ENCODE measurements around the gene TAS2R10. TPM values are rescaled to one million over a fixed set of nuclear protein-coding genes. Genes with fewer than 3 reads are reported as not detected.
"Not testable (repeated sequence)": the region's sequence is repeated elsewhere in the genome, so short reads cannot be mapped to it uniquely, and the experiment has no call there.

TAS2R10 gene
- total and polyA plus RNA-seq, 4 donors, result 0.74 to 4.5 (median 1.3) TPM

DNA sequence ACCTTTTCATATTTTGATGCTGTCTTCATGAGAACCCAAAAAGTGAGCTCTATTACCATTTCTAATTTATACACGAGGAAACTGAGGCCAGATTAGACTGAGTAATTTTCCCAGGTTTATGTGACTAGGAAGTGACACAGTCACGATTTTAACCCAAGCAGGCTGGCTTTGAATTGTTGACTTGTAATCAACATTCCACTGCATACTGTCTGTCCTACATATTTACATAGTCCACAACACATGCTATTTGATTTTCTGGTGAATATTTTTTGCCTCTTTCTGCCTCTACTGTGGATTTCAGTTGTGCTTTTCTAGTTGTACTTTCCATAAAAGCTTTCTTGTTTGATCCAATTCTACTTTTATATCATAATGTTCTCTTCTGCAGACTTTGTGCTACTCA lies 31.9 kb downstream of the TAS2R10 start:
- Histone ChIP-seq H3K4me1 (ENCODE audit: control insufficient read depth, insufficient read depth, low read length) (no peaks in the 10 kb centered on the region), H3K27ac (ENCODE audit: low read depth, low read length) (no peak overlapping the region), H3K9me3 (ENCODE audit: control insufficient read depth, insufficient read depth, low read length) (no peaks in the 10 kb centered on the region), H3K4me3 (ENCODE audit: low read depth, low read length) (no peak overlapping the region), H3K36me3 (ENCODE audit: control insufficient read depth, insufficient read depth, low read length) (no peaks in the 10 kb centered on the region), H3K27me3 (ENCODE audit: control insufficient read depth, insufficient read depth, low read length) (no peaks in the 10 kb centered on the region)
- no CpG with 5 or more reads among the region's 2 CpGs for WGBS (ENCODE audit: insufficient coverage)
- DNase-seq (ENCODE audit: low read depth in 4 of 6, low spot score in 6 of 6), result no peak

DNA sequence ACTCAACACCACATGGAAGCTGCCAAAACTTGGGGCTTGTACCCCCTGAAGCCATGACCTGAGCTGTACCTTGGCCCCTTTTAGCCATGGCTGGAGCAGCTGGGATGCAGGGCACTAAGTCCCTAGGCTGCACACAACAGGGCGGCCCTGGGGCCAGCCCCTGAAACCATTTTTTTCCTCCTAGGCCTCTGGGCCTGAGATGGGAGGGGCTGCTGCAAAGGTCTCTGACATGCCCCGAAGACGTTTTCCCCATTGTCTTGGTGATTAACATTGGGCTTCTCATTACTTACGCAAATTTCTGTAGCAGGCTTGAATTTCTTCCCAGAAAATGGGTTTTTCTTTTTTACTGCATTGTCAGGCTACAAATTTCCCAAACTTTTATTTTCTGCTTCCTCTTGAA lies 34.4 kb downstream of the TAS2R10 start:
- H3K27ac ChIP-seq (ENCODE audit: low read depth, low read length); H3K36me3 ChIP-seq (ENCODE audit: control insufficient read depth, insufficient read depth, low read length); DNase-seq (ENCODE audit: low read depth in 4 of 6, low spot score in 6 of 6); H3K27me3 ChIP-seq (ENCODE audit: control insufficient read depth, insufficient read depth, low read length); H3K9me3 ChIP-seq (ENCODE audit: control insufficient read depth, insufficient read depth, low read length); H3K4me3 ChIP-seq (ENCODE audit: low read depth, low read length); H3K4me1 ChIP-seq (ENCODE audit: control insufficient read depth, insufficient read depth, low read length): not testable (repeated sequence)
- 75% methylated on average over 4 of the region's 4 CpGs for WGBS (ENCODE audit: insufficient coverage)

DNA sequence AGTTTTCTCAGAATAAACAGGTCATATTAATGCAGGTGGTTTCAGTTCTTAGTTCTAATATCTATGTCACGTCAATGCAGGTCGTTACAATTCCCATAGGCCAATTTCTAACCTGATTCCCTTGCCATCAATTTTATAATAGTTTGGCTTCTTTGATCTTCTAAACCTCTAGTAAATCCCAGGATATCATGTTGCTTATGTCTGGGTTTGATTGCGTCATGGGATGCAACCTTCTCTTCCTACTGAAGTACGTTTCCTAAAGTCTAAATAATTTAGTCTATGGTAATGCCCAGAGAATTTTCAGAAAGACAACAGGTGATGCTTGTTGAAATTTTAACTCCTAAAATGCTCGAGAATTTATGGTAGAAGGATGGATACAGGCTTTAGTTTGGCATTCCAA lies 42.9 kb downstream of the TAS2R10 start:
- WGBS (ENCODE audit: insufficient coverage), result 78% methylated on average over 1 of the region's 5 CpGs
- H3K36me3 ChIP-seq (ENCODE audit: control insufficient read depth, insufficient read depth, low read length), result no peaks in the 10 kb centered on the region
- no peaks in the 10 kb centered on the region for H3K4me1 ChIP-seq (ENCODE audit: control insufficient read depth, insufficient read depth, low read length)
- H3K4me3 ChIP-seq (ENCODE audit: low read depth, low read length), result no peak overlapping the region
- no peak for DNase-seq (ENCODE audit: low read depth in 4 of 6, low spot score in 6 of 6)
- no peaks in the 10 kb centered on the region for H3K9me3 ChIP-seq (ENCODE audit: control insufficient read depth, insufficient read depth, low read length)
- H3K27ac ChIP-seq (ENCODE audit: low read depth, low read length), result no peak overlapping the region
- H3K27me3 ChIP-seq (ENCODE audit: control insufficient read depth, insufficient read depth, low read length), result no peaks in the 10 kb centered on the region

DNA sequence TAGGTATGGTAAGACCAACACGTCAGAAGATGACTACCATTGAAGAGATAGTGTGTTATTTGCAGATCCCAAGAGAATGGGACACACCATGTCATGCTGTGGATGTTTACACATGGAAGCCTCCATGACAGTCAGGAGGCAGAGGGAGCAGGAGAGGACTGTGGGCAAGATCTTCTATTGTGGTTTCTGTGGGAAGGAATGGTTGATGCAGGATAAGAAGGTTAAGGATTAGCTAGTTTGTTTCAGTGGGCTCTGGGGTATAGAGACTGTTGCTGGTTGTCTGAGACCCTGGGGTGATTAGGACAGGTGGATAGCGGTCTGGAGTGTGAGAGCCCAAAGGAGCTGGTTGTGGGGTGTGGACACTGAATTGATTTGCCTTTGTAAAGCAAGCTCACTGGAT lies 47.1 kb downstream of the TAS2R10 start:
- Histone ChIP-seq H3K4me3 (ENCODE audit: low read depth, low read length) (no peak overlapping the region), H3K9me3 (ENCODE audit: control insufficient read depth, insufficient read depth, low read length) (no peaks in the 10 kb centered on the region), H3K27me3 (ENCODE audit: control insufficient read depth, insufficient read depth, low read length) (no peaks in the 10 kb centered on the region), H3K4me1 (ENCODE audit: control insufficient read depth, insufficient read depth, low read length) (no peaks in the 10 kb centered on the region), H3K36me3 (ENCODE audit: control insufficient read depth, insufficient read depth, low read length) (no peaks in the 10 kb centered on the region), H3K27ac (ENCODE audit: low read depth, low read length) (no peak overlapping the region)
- no peak for DNase-seq (ENCODE audit: low read depth in 4 of 6, low spot score in 6 of 6)
- WGBS (ENCODE audit: insufficient coverage), result 85% methylated on average over 2 of the region's 2 CpGs

Small RNA genes lying within 50 kb of the gene (small RNA-seq; reads per million reads assigned to genes)
- gene PRR4 (ENCODE audit: low replicate concordance), result not detected

Other genes starting within 250 kb of the TAS2R10 start
- 10 to 100 TPM; 20.3 to 28.3 TPM for gene MAGOHB, start 212.7 kb downstream of the TAS2R10 start, total RNA-seq
- 10 to 100 TPM; 18.3 to 22.2 TPM for gene MAGOHB, start 212.7 kb downstream of the TAS2R10 start, polyA plus RNA-seq (ENCODE audit: insufficient read length in 2 of 2)
- gene STYK1, start 152.3 kb downstream of the TAS2R10 start, total RNA-seq, result 10 to 100 TPM in 1 of 2 donors, 1 to 10 TPM in 1; 3.0 to 11.2 TPM
- 1 to 10 TPM; 6.2 to 6.4 TPM for gene STYK1, start 152.3 kb downstream of the TAS2R10 start, polyA plus RNA-seq (ENCODE audit: insufficient read length in 2 of 2)
- 10 to 100 TPM; 54.6 to 61.7 TPM for gene YBX3, start 103.0 kb downstream of the TAS2R10 start, total RNA-seq
- 10 to 100 TPM; 56.2 to 80.2 TPM for gene YBX3, start 103.0 kb downstream of the TAS2R10 start, polyA plus RNA-seq (ENCODE audit: insufficient read length in 2 of 2)
- under 1 TPM in 1 of 2 donors, not detected in 1; 0.33 TPM for gene TAS2R7, start 23.7 kb downstream of the TAS2R10 start, total RNA-seq
- not detected for gene TAS2R7, start 23.7 kb downstream of the TAS2R10 start, polyA plus RNA-seq (ENCODE audit: insufficient read length in 2 of 2)
- gene TAS2R8, start 19.1 kb downstream of the TAS2R10 start, total RNA-seq, result under 1 TPM; 0.11 to 0.89 TPM
- not detected for gene TAS2R8, start 19.1 kb downstream of the TAS2R10 start, polyA plus RNA-seq (ENCODE audit: insufficient read length in 2 of 2)
- 1 to 10 TPM in 1 of 2 donors, under 1 TPM in 1; 0.44 to 1.4 TPM for gene TAS2R9, start 16.2 kb downstream of the TAS2R10 start, total RNA-seq
- under 1 TPM in 1 of 2 donors, not detected in 1; 0.24 TPM for gene TAS2R9, start 16.2 kb downstream of the TAS2R10 start, polyA plus RNA-seq (ENCODE audit: insufficient read length in 2 of 2)
- 10 to 100 TPM in 1 of 2 donors, 1 to 10 TPM in 1; 3.5 to 11.8 TPM for gene PRR4, start 23.1 kb upstream of the TAS2R10 start, total RNA-seq
- 10 to 100 TPM; 10.7 to 12.5 TPM for gene PRR4, start 23.1 kb upstream of the TAS2R10 start, polyA plus RNA-seq (ENCODE audit: insufficient read length in 2 of 2)
- gene PRH1, start 57.9 kb upstream of the TAS2R10 start, total RNA-seq, result 10 to 100 TPM; 44.5 to 66.9 TPM
- 10 to 100 TPM in 1 of 2 donors, 1 to 10 TPM in 1; 10.0 to 12.3 TPM for gene PRH1, start 57.9 kb upstream of the TAS2R10 start, polyA plus RNA-seq (ENCODE audit: insufficient read length in 2 of 2)
- 10 to 100 TPM in 1 of 2 donors, 1 to 10 TPM in 1; 2.5 to 10.9 TPM for gene TAS2R13, start 83.2 kb upstream of the TAS2R10 start, total RNA-seq
- gene TAS2R13, start 83.2 kb upstream of the TAS2R10 start, polyA plus RNA-seq (ENCODE audit: insufficient read length in 2 of 2), result not detected
- gene PRH2, start 102.9 kb upstream of the TAS2R10 start, total RNA-seq, result under 1 TPM in 1 of 2 donors, not detected in 1; 0.88 TPM
- not detected for gene PRH2, start 102.9 kb upstream of the TAS2R10 start, polyA plus RNA-seq (ENCODE audit: insufficient read length in 2 of 2)
- 10 to 100 TPM in 1 of 2 donors, 1 to 10 TPM in 1; 3.0 to 13.3 TPM for gene TAS2R14, start 112.9 kb upstream of the TAS2R10 start, total RNA-seq
- gene TAS2R14, start 112.9 kb upstream of the TAS2R10 start, polyA plus RNA-seq (ENCODE audit: insufficient read length in 2 of 2), result 1 to 10 TPM; 4.6 to 5.3 TPM
- gene TAS2R50, start 160.6 kb upstream of the TAS2R10 start, total RNA-seq, result 10 to 100 TPM in 1 of 2 donors, 1 to 10 TPM in 1; 3.9 to 10.9 TPM
- gene TAS2R50, start 160.6 kb upstream of the TAS2R10 start, polyA plus RNA-seq (ENCODE audit: insufficient read length in 2 of 2), result under 1 TPM in 1 of 2 donors, not detected in 1; 0.17 TPM
- 10 to 100 TPM in 1 of 2 donors, 1 to 10 TPM in 1; 3.4 to 14.6 TPM for gene TAS2R20, start 171.9 kb upstream of the TAS2R10 start, total RNA-seq
- 1 to 10 TPM; 2.1 to 2.6 TPM for gene TAS2R20, start 171.9 kb upstream of the TAS2R10 start, polyA plus RNA-seq (ENCODE audit: insufficient read length in 2 of 2)
- 10 to 100 TPM in 1 of 2 donors, 1 to 10 TPM in 1; 6.3 to 15.9 TPM for gene TAS2R19, start 196.3 kb upstream of the TAS2R10 start, total RNA-seq
- gene TAS2R19, start 196.3 kb upstream of the TAS2R10 start, polyA plus RNA-seq (ENCODE audit: insufficient read length in 2 of 2), result 1 to 10 TPM; 1.4 to 2.3 TPM
- gene TAS2R31, start 205.0 kb upstream of the TAS2R10 start, total RNA-seq, result 10 to 100 TPM in 1 of 2 donors, 1 to 10 TPM in 1; 7.8 to 18.3 TPM
- gene TAS2R31, start 205.0 kb upstream of the TAS2R10 start, polyA plus RNA-seq (ENCODE audit: insufficient read length in 2 of 2), result 1 to 10 TPM in 1 of 2 donors, under 1 TPM in 1; 0.82 to 1.6 TPM
- 1 to 10 TPM; 2.1 to 7.5 TPM for gene TAS2R46, start 235.9 kb upstream of the TAS2R10 start, total RNA-seq
- gene TAS2R46, start 235.9 kb upstream of the TAS2R10 start, polyA plus RNA-seq (ENCODE audit: insufficient read length in 2 of 2), result under 1 TPM in 1 of 2 donors, not detected in 1; 0.23 TPM

All from spinal cord (tissue), 10 donors.